HCT116 (cell line): ENCODE measurements around the gene PRRT2. TPM values are rescaled to one million over a fixed set of nuclear protein-coding genes. Genes with fewer than 3 reads are reported as not detected.

Source experiments
- ATAC-seq: fragments of 200-7000 bp; cut with Tn5 transposase; 2 replicates; pipeline ENCODE4 v1.9.1; 2020; ENCODE audit warnings: mild to moderate bottlenecking, moderate library complexity
- BruUV-seq: library from RNA; stranded (reverse); fragments of 400-500 nt; replicated peaks from 2 replicates; lab custom pipeline; 2021; lab: Mats Ljungman, UMichigan
- CTCF ChIA-PET: fragments of 300-600 bp; sonication (Branson Sonifier 250); formaldehyde crosslinking; loops from one replicate; lab custom pipeline; 2021; ENCODE audit warnings: antibody characterized with exemption; lab: Charles Lee
- POLR2A ChIA-PET: fragments of 300-600, 350-600 bp; sonication (Branson Sonifier 250); formaldehyde crosslinking; loops from one replicate; lab custom pipeline; 2021; ENCODE audit warnings: antibody characterized with exemption; lab: Charles Lee
- RAD21 ChIA-PET, 2 experiments: fragments of 300-600 bp; sonication (Branson Sonifier 250); formaldehyde crosslinking; loops; one replicate each; lab custom pipeline; 2023; ENCODE audit warnings: low total read pairs in 2 of 2; ENCODE audit not compliant: uncharacterized antibody in 2 of 2, unreplicated experiment in 2 of 2, low non-redundant PET in 1 of 2; lab: Charles Lee
- DNase-seq: peaks from one replicate; pipeline ENCODE4 v3.0.0-alpha.2; 2010; ENCODE audit warnings: low read depth, low spot score
- H2AFZ ChIP-seq: fragments of 200-600 bp; shearing (Covaris generic), sonication (generic); 2 replicates; pipeline ENCODE4 v1.6.1; 2017; ENCODE audit warnings: low read depth, mixed run types, mixed read lengths, antibody characterized with exemption, low read length; ENCODE audit not compliant: poor library complexity, severe bottlenecking
- H3K27ac ChIP-seq: 2 replicates; pipeline ENCODE4 v1.5.1; 2012; ENCODE audit warnings: low read depth, low read length
- H3K27me3 ChIP-seq: fragments of 200-600 bp; sonication (generic); 2 replicates; pipeline ENCODE4 v1.6.1; 2016; ENCODE audit warnings: mixed run types, low read length, mixed read lengths; ENCODE audit not compliant: insufficient read depth
- H3K36me3 ChIP-seq, 2 experiments: fragments of 200-500 bp in 1 of 2; fragments of 200-600 bp in 1 of 2; sonication (Bioruptor generic) in 1 of 2; sonication (generic) in 1 of 2; 2 replicates each; pipeline versions ENCODE4 v1.5.1 to v1.6.1; 2014 to 2016; ENCODE audit warnings: low read length in 2 of 2, inconsistent platforms in 1 of 2, mixed read lengths in 1 of 2, mixed run types in 1 of 2; ENCODE audit not compliant: insufficient read depth in 2 of 2, control insufficient read depth in 1 of 2
- H3K4me1 ChIP-seq, 2 experiments: fragments of 200-600 bp in 1 of 2; sonication (generic) in 1 of 2; 2 replicates each; pipeline versions ENCODE4 v1.5.1 to v1.6.1; 2012 to 2017; ENCODE audit warnings: low read length in 2 of 2, inconsistent platforms in 1 of 2, mild to moderate bottlenecking in 1 of 2, mixed read lengths in 1 of 2, mixed run types in 1 of 2, moderate library complexity in 1 of 2; ENCODE audit not compliant: insufficient read depth in 2 of 2, control insufficient read depth in 1 of 2
- H3K4me2 ChIP-seq: fragments of 200-600 bp; sonication (generic); 2 replicates; pipeline ENCODE4 v1.6.1; 2017; ENCODE audit warnings: mixed run types, low read length, mixed read lengths
- H3K4me3 ChIP-seq, 2 experiments: fragments of 200-600 bp in 1 of 2; sonication (generic) in 1 of 2; replicated peaks in 1 of 2; 2 replicates each; pipeline ENCODE4 v1.5.1; 2011 to 2016; ENCODE audit warnings: low read length in 2 of 2, control low read depth in 1 of 2, low read depth in 1 of 2, mild to moderate bottlenecking in 1 of 2, mixed read lengths in 1 of 2, mixed run types in 1 of 2
- H3K79me2 ChIP-seq: fragments of 200-600 bp; sonication (generic); 2 replicates; pipeline ENCODE4 v1.6.1; 2017; ENCODE audit warnings: mild to moderate bottlenecking, mixed run types, low read length, moderate library complexity, mixed read lengths; ENCODE audit not compliant: insufficient read depth
- H3K9ac ChIP-seq: fragments of 200-600 bp; sonication (generic); 2 replicates; pipeline ENCODE4 v1.6.1; 2016; ENCODE audit warnings: low read length, mixed read lengths
- H3K9me2 ChIP-seq: fragments of 200-600 bp; sonication (generic), shearing (Covaris generic); 2 replicates; pipeline ENCODE4 v1.6.1; 2017; ENCODE audit warnings: mixed run types, mild to moderate bottlenecking, moderate library complexity; ENCODE audit not compliant: insufficient read depth
- H3K9me3 ChIP-seq, 2 experiments: fragments of 200-500 bp in 1 of 2; fragments of 200-600 bp in 1 of 2; sonication (Bioruptor generic) in 1 of 2; sonication (generic) in 1 of 2; 2 replicates each; pipeline ENCODE4 v1.6.1; 2014 to 2017; ENCODE audit warnings: low read length in 2 of 2, mixed read lengths in 2 of 2, inconsistent platforms in 1 of 2, low read depth in 1 of 2, mild to moderate bottlenecking in 1 of 2, mixed run types in 1 of 2, moderate library complexity in 1 of 2; ENCODE audit not compliant: control insufficient read depth in 1 of 2, insufficient read depth in 1 of 2
- H4K20me1 ChIP-seq: fragments of 200-600 bp; sonication (generic), shearing (Covaris generic); 2 replicates; pipeline ENCODE4 v1.6.1; 2017; ENCODE audit warnings: mixed run types, mild to moderate bottlenecking, moderate library complexity; ENCODE audit not compliant: insufficient read depth
- EGR1 ChIP-seq: IDR thresholded peaks from 2 replicates; pipeline ENCODE4 v1.6.1; 2012; ENCODE audit warnings: low read depth
- POLR2A ChIP-seq: IDR thresholded peaks from 2 replicates; pipeline ENCODE4 v1.7.0; 2011; ENCODE audit warnings: borderline replicate concordance; ENCODE audit not compliant: insufficient read depth, insufficient read length; ENCODE audit errors: extremely low read depth
- POLR2AphosphoS5 ChIP-seq: IDR thresholded peaks from 2 replicates; pipeline ENCODE4 v1.6.1; 2011; ENCODE audit warnings: mild to moderate bottlenecking, low read depth, low read length, moderate library complexity
- SIN3A ChIP-seq: IDR thresholded peaks from 2 replicates; pipeline ENCODE4 v1.6.1; 2012; ENCODE audit warnings: low read depth
- SRF ChIP-seq: IDR thresholded peaks from 2 replicates; pipeline ENCODE4 v1.6.1; 2012; ENCODE audit warnings: low read depth
- TCF7L2 ChIP-seq: IDR thresholded peaks from 2 replicates; pipeline ENCODE4 v1.7.0; 2011; ENCODE audit warnings: borderline replicate concordance, inconsistent platforms; ENCODE audit not compliant: insufficient read depth, insufficient read length; ENCODE audit errors: extremely low read depth
- YY1 ChIP-seq: IDR thresholded peaks from 2 replicates; pipeline ENCODE4 v1.6.1; 2011; ENCODE audit warnings: low read length, low read depth, moderate library complexity, mild to moderate bottlenecking; ENCODE audit not compliant: insufficient replicate concordance; ENCODE audit errors: extremely low read depth
- intact Hi-C: fragments of 100-400 bp; cut with micrococcal nuclease; formaldehyde crosslinking; loops from 2 replicates; pipeline ENCODE4 v1.10.0; 2022
- total RNA-seq: library from RNA; stranded (reverse); gene quantifications from one replicate; pipeline ENCODE4 v1.2.1, GENCODE V29; 2021; ENCODE audit not compliant: unreplicated experiment
- TF ChIP-seq, protein P1 (sequence below): IDR thresholded peaks from 2 replicates; pipeline ENCODE4 v1.6.1; 2012; ENCODE audit warnings: low read depth
- TF ChIP-seq, protein P2 (sequence below): IDR thresholded peaks from 2 replicates; pipeline ENCODE4 v1.6.1; 2011; ENCODE audit warnings: mild to moderate bottlenecking, low read length, moderate library complexity; ENCODE audit not compliant: insufficient replicate concordance; ENCODE audit errors: extremely low read depth
- TF ChIP-seq, protein P3 (sequence below): IDR thresholded peaks from 2 replicates; pipeline ENCODE4 v1.6.1; 2012

The PRRT2 gene
- total RNA-seq, 1 experiment from 2014 or later: 4.0 TPM

DNA sequence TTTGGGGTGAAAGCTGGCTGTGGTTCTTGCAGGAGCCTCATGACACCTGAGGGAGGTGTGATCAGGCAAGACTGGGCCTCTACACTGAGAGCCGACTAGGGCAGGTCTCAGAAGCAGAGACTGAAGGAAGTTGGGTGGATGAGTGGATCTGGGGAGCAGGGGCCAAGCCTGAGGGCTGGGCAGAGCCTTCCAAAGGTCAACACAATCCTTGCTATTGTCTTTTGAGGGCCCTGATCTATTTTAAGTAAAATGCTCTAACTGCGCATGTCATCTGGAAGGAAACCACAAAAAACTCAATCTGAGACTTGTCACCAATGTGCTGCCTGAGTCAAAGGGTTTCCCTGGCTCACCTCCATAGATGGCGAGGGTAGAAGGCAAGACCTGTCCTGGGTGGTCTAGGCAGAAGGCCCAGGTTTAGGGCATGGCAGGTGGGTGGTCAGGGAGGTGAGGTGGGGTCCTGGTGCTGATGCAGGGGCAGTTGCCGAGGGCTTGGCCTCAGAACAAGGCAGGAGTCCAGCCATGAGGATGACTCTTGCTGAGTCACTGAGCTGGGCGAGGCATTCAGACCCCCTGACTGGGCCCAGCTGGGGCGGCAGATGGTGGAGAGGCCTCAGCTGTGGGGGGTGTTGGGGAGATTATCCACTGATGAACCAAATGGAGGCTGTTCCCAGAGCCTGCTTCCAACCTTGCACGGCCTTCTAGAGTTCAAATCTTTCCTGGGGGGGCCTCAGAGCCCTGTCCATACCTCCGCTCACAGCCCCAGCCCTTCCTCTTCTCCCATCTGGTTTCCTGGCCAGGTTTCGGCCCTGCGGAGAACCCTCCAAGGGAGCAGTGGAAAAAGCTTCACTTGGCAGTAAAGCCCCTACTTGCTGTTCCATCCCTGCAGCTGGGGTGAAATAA, 13.4 kb downstream of the PRRT2 start:
- ChIA-PET POLR2A (interaction anchor here (1.1 to 1.2 kb wide), 2 partner anchors 9 to 14 kb away, joined by 3 read pairs; partner anchors contain the start of gene PAGR1), RAD21 (no interaction called here), CTCF (interaction anchor here (0.6 to 4.9 kb wide), 3 partner anchors 9 to 207 kb away, joined by 3 to 29 read pairs (median 12); partner anchors contain the start of gene PAGR1)
- Histone ChIP-seq H3K9me2 (no peaks in the 10 kb centered on the region), H3K36me3 (no peaks in the 10 kb centered on the region), H3K27me3 (no peaks in the 10 kb centered on the region), H3K79me2 (peaks cover 37% of the 10 kb centered on the region), H3K4me3 (peak overlapping the region in 1 of 2 experiments; percentile 38; a peak in 2 of 4 replicates), H3K9me3 (no peaks in the 10 kb centered on the region), H3K27ac (peak overlapping the region; percentile 98), H2AFZ (no peak overlapping the region)
- DNase-seq (no peak), ATAC-seq (peak; percentile 41)
- intact Hi-C loops: no loop called here
- TF ChIP-seq POLR2AphosphoS5 (peak; percentile 53), SIN3A (no peak)
- TF ChIP-seq, all 23 proteins: peak for 1
- Histone ChIP-seq H3K4me1 (peaks cover 72 to 99% of the 10 kb centered on the region in 2 experiments), H4K20me1 (no peaks in the 10 kb centered on the region), H3K9ac (peak overlapping the region; percentile 56), H3K4me2 (peak overlapping the region; percentile 78)
- BruUV-seq: no TSS peak

DNA sequence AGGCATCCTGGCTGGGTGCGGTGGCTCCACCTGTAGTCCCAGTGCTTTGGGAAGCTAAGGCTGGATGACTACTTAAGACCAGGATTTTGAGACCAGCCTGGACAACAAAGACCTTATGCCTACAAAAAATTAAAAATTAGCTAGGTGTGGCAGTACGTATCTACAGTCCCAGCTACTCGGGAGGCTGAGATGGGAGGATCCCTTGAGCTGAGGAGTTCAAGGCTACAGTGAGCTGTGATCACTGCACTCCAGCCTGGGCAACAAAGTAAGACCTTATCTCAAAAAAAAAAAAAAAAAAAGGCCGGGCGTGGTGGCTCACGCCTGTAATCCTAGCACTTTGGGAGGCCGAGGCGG, 14.3 kb downstream of the PRRT2 start:
- Histone ChIP-seq H2AFZ (no peak overlapping the region), H3K27ac (peak overlapping the region; percentile 98), H3K9me3 (no peaks in the 10 kb centered on the region), H3K4me2 (peak overlapping the region; percentile 78), H3K27me3 (no peaks in the 10 kb centered on the region), H3K9me2 (no peaks in the 10 kb centered on the region), H3K79me2 (peaks cover 28% of the 10 kb centered on the region), H3K4me1 (peaks cover 71 to 90% of the 10 kb centered on the region in 2 experiments), H4K20me1 (no peaks in the 10 kb centered on the region), H3K4me3 (no peak overlapping the region), H3K36me3 (no peaks in the 10 kb centered on the region), H3K9ac (peak overlapping the region; percentile 56)
- no TSS peak for BruUV-seq
- no peak for DNase-seq
- intact Hi-C loops: no loop called here
- ATAC-seq: no peak
- CTCF ChIA-PET: interaction anchor here (2.2 to 4.9 kb wide), 2 partner anchors 10 to 22 kb away, joined by 12 to 29 read pairs; partner anchors contain the start of gene PAGR1
- POLR2A ChIA-PET: interaction anchor here (0.7 to 1.2 kb wide), 2 partner anchors 15 to 205 kb away, joined by 3 read pairs; partner anchors contain the start of gene TLCD3B
- RAD21 ChIA-PET: no interaction called here
- TF ChIP-seq TCF7L2 (no peak), POLR2AphosphoS5 (no peak), SIN3A (no peak), YY1 (no peak), POLR2A (no peak), SRF (no peak), EGR1 (no peak)
- TF ChIP-seq, protein P1, sequence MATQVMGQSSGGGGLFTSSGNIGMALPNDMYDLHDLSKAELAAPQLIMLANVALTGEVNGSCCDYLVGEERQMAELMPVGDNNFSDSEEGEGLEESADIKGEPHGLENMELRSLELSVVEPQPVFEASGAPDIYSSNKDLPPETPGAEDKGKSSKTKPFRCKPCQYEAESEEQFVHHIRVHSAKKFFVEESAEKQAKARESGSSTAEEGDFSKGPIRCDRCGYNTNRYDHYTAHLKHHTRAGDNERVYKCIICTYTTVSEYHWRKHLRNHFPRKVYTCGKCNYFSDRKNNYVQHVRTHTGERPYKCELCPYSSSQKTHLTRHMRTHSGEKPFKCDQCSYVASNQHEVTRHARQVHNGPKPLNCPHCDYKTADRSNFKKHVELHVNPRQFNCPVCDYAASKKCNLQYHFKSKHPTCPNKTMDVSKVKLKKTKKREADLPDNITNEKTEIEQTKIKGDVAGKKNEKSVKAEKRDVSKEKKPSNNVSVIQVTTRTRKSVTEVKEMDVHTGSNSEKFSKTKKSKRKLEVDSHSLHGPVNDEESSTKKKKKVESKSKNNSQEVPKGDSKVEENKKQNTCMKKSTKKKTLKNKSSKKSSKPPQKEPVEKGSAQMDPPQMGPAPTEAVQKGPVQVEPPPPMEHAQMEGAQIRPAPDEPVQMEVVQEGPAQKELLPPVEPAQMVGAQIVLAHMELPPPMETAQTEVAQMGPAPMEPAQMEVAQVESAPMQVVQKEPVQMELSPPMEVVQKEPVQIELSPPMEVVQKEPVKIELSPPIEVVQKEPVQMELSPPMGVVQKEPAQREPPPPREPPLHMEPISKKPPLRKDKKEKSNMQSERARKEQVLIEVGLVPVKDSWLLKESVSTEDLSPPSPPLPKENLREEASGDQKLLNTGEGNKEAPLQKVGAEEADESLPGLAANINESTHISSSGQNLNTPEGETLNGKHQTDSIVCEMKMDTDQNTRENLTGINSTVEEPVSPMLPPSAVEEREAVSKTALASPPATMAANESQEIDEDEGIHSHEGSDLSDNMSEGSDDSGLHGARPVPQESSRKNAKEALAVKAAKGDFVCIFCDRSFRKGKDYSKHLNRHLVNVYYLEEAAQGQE: no peak
- TF ChIP-seq, protein P2, sequence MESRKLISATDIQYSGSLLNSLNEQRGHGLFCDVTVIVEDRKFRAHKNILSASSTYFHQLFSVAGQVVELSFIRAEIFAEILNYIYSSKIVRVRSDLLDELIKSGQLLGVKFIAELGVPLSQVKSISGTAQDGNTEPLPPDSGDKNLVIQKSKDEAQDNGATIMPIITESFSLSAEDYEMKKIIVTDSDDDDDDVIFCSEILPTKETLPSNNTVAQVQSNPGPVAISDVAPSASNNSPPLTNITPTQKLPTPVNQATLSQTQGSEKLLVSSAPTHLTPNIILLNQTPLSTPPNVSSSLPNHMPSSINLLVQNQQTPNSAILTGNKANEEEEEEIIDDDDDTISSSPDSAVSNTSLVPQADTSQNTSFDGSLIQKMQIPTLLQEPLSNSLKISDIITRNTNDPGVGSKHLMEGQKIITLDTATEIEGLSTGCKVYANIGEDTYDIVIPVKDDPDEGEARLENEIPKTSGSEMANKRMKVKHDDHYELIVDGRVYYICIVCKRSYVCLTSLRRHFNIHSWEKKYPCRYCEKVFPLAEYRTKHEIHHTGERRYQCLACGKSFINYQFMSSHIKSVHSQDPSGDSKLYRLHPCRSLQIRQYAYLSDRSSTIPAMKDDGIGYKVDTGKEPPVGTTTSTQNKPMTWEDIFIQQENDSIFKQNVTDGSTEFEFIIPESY: no peak
- TF ChIP-seq, protein P3, sequence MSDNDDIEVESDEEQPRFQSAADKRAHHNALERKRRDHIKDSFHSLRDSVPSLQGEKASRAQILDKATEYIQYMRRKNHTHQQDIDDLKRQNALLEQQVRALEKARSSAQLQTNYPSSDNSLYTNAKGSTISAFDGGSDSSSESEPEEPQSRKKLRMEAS: no peak
